Neural progenitor cell (in vitro differentiated cells): ENCODE measurements around the gene SAMHD1. TPM values are rescaled to one million over a fixed set of nuclear protein-coding genes. Genes with fewer than 3 reads are reported as not detected.

Experiments
- DNase-seq: peaks from one replicate; pipeline ENCODE4 v3.0.0-alpha.2; 2016; ENCODE audit warnings: low spot score
- H2AFZ ChIP-seq: fragments of 200-600 bp; sonication (generic); replicated peaks from 2 replicates; pipeline ENCODE4 v1.6.1; 2016; ENCODE audit warnings: antibody characterized with exemption
- H3F3A ChIP-seq: fragments of 200-600 bp; sonication (generic); 2 replicates; pipeline ENCODE4 v1.6.1; 2016; ENCODE audit warnings: antibody characterized with exemption, low read depth
- H3K27ac ChIP-seq: fragments of 200-600 bp; sonication (generic); 2 replicates; pipeline ENCODE4 v1.5.1; 2016; ENCODE audit warnings: mild to moderate bottlenecking
- H3K27me3 ChIP-seq: fragments of 200-600 bp; sonication (generic); 2 replicates; pipeline ENCODE4 v1.6.1; 2016; ENCODE audit warnings: mild to moderate bottlenecking, moderate library complexity
- H3K36me3 ChIP-seq: fragments of 200-600 bp; sonication (generic); 2 replicates; pipeline ENCODE4 v1.5.1; 2016
- H3K4me1 ChIP-seq: fragments of 200-600 bp; sonication (generic); 2 replicates; pipeline ENCODE4 v1.6.1; 2016; ENCODE audit warnings: mixed run types
- H3K4me2 ChIP-seq: fragments of 200-600 bp; sonication (generic); 2 replicates; pipeline ENCODE4 v1.6.1; 2016
- H3K4me3 ChIP-seq: fragments of 200-600 bp; sonication (generic); 2 replicates; pipeline ENCODE4 v1.5.1; 2016
- H3K79me2 ChIP-seq: fragments of 200-600 bp; sonication (generic); 2 replicates; pipeline ENCODE4 v1.6.1; 2016; ENCODE audit warnings: low read depth
- H3K9ac ChIP-seq: fragments of 200-600 bp; sonication (generic); 2 replicates; pipeline ENCODE4 v1.6.1; 2016
- H3K9me3 ChIP-seq: fragments of 200-600 bp; sonication (generic); 2 replicates; pipeline ENCODE4 v1.5.1; 2016; ENCODE audit warnings: low read depth
- H4K20me1 ChIP-seq: fragments of 200-600 bp; sonication (generic); 2 replicates; pipeline ENCODE4 v1.6.1; 2016; ENCODE audit warnings: low read depth
- H3K27ac Mint-ChIP-seq: 3 replicates; pipeline ENCODE4 v1.8.0; 2021; ENCODE audit warnings: mixed read lengths
- H3K27me3 Mint-ChIP-seq: 2 replicates; pipeline ENCODE4 v1.8.0; 2022; ENCODE audit warnings: low read depth, mild to moderate bottlenecking, inconsistent platforms, moderate library complexity, mixed read lengths; ENCODE audit not compliant: insufficient read depth
- H3K36me3 Mint-ChIP-seq: 3 replicates; pipeline ENCODE4 v1.8.0; 2021; ENCODE audit warnings: mixed read lengths
- H3K4me1 Mint-ChIP-seq: 3 replicates; pipeline ENCODE4 v1.8.0; 2021; ENCODE audit warnings: mixed read lengths
- H3K4me3 Mint-ChIP-seq: 3 replicates; pipeline ENCODE4 v1.8.0; 2021; ENCODE audit warnings: mild to moderate bottlenecking, moderate library complexity, mixed read lengths
- H3K9me3 Mint-ChIP-seq: 3 replicates; pipeline ENCODE4 v1.8.0; 2020; ENCODE audit warnings: mixed read lengths
- CTCF ChIP-seq: fragments of 200-600 bp; sonication (generic); IDR thresholded peaks from 2 replicates; pipeline ENCODE4 v1.5.1; 2017; ENCODE audit warnings: antibody characterized with exemption, mild to moderate bottlenecking
- EZH2 ChIP-seq: fragments of 200-600 bp; sonication (generic); IDR thresholded peaks from 2 replicates; pipeline ENCODE4 v1.6.1; 2017; ENCODE audit warnings: antibody characterized with exemption, mild to moderate bottlenecking, moderate library complexity
- EZH2phosphoT487 ChIP-seq: fragments of 200-600 bp; sonication (generic); IDR thresholded peaks from 2 replicates; pipeline ENCODE4 v1.6.1; 2017; ENCODE audit warnings: antibody characterized with exemption
- total RNA-seq: library from RNA; depleted of rRNA; stranded (reverse); fragments of >200 nt; gene quantifications from 2 replicates; pipeline ENCODE4 v1.2.3, GENCODE V29; 2015; ENCODE audit warnings: low replicate concordance

Gene SAMHD1
- total RNA-seq, 1 donor from 2014 or later, result 29.0 TPM

DNA sequence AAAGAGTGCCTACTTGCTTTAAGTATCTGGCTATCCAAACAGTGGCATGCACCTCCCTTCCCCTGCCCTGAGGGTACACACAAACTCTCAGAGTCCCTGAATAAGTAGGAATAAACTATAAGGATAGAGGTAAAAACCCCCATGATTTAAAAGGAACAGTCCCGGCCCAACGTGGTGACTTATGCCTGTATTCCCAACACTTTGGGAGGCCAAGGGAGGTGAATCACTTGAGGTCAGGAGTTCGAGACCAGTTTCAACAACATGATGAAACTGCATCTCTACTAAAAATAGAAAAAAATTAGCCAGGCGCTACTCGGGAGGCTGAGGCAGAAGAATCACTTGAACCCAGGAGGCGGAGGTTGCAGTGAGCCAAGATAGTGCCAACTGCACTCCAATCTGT lies 22.2 kb downstream of the SAMHD1 start:
- H3K9me3 Mint-ChIP-seq, result no peaks in the 10 kb centered on the region

GRCh38 chr20:36927704-36928103 lies 23.8 kb downstream of the SAMHD1 start:
- H4K20me1 ChIP-seq, result no peaks in the 10 kb centered on the region
- Mint-ChIP-seq H3K27me3 (no peaks in the 10 kb centered on the region), H3K27ac (no peak overlapping the region), H3K4me3 (no peak overlapping the region), H3K4me1 (no peaks in the 10 kb centered on the region), H3K9me3 (no peaks in the 10 kb centered on the region), H3K36me3 (no peaks in the 10 kb centered on the region)
- H3K4me3 ChIP-seq, result no peak overlapping the region
- no peak overlapping the region for H3K9ac ChIP-seq
- H3K79me2 ChIP-seq, result no peaks in the 10 kb centered on the region
- TF ChIP-seq EZH2 (no peak), CTCF (no peak), EZH2phosphoT487 (no peak)
- no peaks in the 10 kb centered on the region for H3K4me1 ChIP-seq
- no peak for DNase-seq
- no peaks in the 10 kb centered on the region for H3F3A ChIP-seq
- no peaks in the 10 kb centered on the region for H3K9me3 ChIP-seq
- no peaks in the 10 kb centered on the region for H3K27me3 ChIP-seq
- no peak overlapping the region for H3K4me2 ChIP-seq
- H3K36me3 ChIP-seq, result no peaks in the 10 kb centered on the region
- no peak overlapping the region for H3K27ac ChIP-seq
- no peak overlapping the region for H2AFZ ChIP-seq

More for the DNA sequence above, 22.2 kb downstream of the SAMHD1 start:
- Histone ChIP-seq H3K27ac (no peak overlapping the region), H3K4me2 (no peak overlapping the region), H3K79me2 (no peaks in the 10 kb centered on the region), H2AFZ (no peak overlapping the region), H3F3A (no peaks in the 10 kb centered on the region), H4K20me1 (no peaks in the 10 kb centered on the region), H3K36me3 (no peaks in the 10 kb centered on the region), H3K9me3 (no peaks in the 10 kb centered on the region), H3K4me1 (no peaks in the 10 kb centered on the region), H3K9ac (no peak overlapping the region), H3K4me3 (no peak overlapping the region), H3K27me3 (no peaks in the 10 kb centered on the region)
- no peak overlapping the region for H3K4me3 Mint-ChIP-seq
- no peaks in the 10 kb centered on the region for H3K4me1 Mint-ChIP-seq
- no peak for DNase-seq
- no peaks in the 10 kb centered on the region for H3K27me3 Mint-ChIP-seq
- TF ChIP-seq EZH2phosphoT487 (no peak), CTCF (no peak), EZH2 (no peak)
- H3K27ac Mint-ChIP-seq, result no peak overlapping the region
- no peaks in the 10 kb centered on the region for H3K36me3 Mint-ChIP-seq

GRCh38 chr20:36926653-36927200 lies 24.8 kb downstream of the SAMHD1 start:
- Histone ChIP-seq H4K20me1 (no peaks in the 10 kb centered on the region), H3K36me3 (no peaks in the 10 kb centered on the region), H3K4me1 (no peaks in the 10 kb centered on the region), H3K9ac (no peak overlapping the region), H3K79me2 (no peaks in the 10 kb centered on the region), H3K4me2 (no peak overlapping the region), H2AFZ (no peak overlapping the region), H3K9me3 (no peaks in the 10 kb centered on the region), H3F3A (no peaks in the 10 kb centered on the region), H3K27me3 (no peaks in the 10 kb centered on the region), H3K4me3 (no peak overlapping the region), H3K27ac (no peak overlapping the region)
- TF ChIP-seq EZH2phosphoT487 (no peak), CTCF (no peak), EZH2 (no peak)
- no peak overlapping the region for H3K4me3 Mint-ChIP-seq
- H3K9me3 Mint-ChIP-seq, result no peaks in the 10 kb centered on the region
- H3K27ac Mint-ChIP-seq, result no peak overlapping the region
- H3K4me1 Mint-ChIP-seq, result no peaks in the 10 kb centered on the region
- DNase-seq, result no peak
- H3K36me3 Mint-ChIP-seq, result no peaks in the 10 kb centered on the region
- H3K27me3 Mint-ChIP-seq, result no peaks in the 10 kb centered on the region
